Measurements from ENCODE around the gene C22orf42. TPM values are rescaled to one million over a fixed set of nuclear protein-coding genes. Genes with fewer than 3 reads are reported as not detected.

Gene C22orf42
- total RNA-seq, 1 experiment from 2014 or later: not detected

DNA sequence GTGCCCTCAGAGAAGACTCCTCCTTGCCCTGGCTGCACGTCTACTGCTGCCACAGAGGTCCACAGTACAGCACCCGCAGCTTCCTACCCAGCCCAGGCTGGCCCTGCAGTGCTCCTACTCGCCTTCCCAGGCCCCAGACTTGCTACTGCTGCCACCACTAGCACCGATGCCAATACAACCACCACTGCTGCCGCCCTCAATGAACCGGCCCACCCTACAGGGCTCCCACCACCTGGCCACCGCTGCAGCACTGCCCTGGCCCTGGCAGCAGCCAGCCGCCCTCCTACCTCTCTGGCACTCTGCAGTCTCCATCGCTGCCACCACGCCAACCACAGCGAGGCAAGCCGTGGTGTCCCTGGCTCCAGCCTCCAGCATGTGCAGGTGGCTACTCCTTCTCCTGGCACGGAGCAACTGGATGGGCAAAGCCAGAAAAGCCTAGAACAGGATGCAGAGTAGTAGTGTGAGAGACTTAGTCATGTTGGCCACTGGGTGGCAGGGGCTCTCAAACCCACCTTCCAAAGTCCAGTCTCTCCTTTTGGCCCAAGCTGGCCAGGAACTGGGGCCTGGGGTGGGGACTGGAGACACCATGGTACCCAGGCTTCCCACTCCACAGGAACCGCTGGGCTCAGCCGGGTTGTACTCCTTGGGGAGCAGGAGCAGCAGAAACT lies 39.4 kb downstream of the C22orf42 start:
- H3K9me3 ChIP-seq: no peaks in the 10 kb centered on the region
- H3K4me3 ChIP-seq: no peak overlapping the region
- DNase-seq: no peak
- no peaks in the 10 kb centered on the region for H3K27me3 ChIP-seq
- no peaks in the 10 kb centered on the region for H3K36me3 ChIP-seq

DNA sequence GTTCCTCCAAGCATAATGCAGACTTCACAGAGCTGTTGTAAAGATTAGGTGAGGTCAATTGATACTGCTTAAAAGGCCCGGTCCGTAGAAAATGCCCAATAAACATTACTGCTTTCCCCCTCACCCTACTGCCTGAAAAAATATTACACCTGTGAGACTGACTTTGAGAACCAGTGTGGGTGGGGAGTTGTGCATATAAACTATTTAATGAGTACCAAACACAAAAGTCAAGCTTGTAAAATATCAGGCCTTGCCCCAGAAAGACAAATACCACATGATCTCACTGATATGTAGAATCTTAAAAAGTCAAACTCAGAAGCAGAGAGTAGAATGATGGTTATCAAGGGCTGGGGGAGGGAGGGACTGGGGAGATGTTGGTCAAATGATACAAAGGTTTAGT lies 46.7 kb downstream of the C22orf42 start:
- Histone ChIP-seq H3K27me3 (0 out of 2 replicates have a peak, but pooled peaks cover 3% of the 10 kb centered on the region), H3K9me3 (no peaks in the 10 kb centered on the region), H3K4me3 (no peak overlapping the region), H3K36me3 (no peaks in the 10 kb centered on the region)
- DNase-seq: no peak

GRCh38 chr22:32106930-32107329 lies 52.2 kb downstream of the C22orf42 start:
- DNase-seq: no peak
- Histone ChIP-seq H3K4me3 (no peak overlapping the region), H3K9me3 (no peaks in the 10 kb centered on the region), H3K36me3 (no peaks in the 10 kb centered on the region), H3K27me3 (peaks cover 5% of the 10 kb centered on the region; the same call in 1 of the 2 replicates)

DNA sequence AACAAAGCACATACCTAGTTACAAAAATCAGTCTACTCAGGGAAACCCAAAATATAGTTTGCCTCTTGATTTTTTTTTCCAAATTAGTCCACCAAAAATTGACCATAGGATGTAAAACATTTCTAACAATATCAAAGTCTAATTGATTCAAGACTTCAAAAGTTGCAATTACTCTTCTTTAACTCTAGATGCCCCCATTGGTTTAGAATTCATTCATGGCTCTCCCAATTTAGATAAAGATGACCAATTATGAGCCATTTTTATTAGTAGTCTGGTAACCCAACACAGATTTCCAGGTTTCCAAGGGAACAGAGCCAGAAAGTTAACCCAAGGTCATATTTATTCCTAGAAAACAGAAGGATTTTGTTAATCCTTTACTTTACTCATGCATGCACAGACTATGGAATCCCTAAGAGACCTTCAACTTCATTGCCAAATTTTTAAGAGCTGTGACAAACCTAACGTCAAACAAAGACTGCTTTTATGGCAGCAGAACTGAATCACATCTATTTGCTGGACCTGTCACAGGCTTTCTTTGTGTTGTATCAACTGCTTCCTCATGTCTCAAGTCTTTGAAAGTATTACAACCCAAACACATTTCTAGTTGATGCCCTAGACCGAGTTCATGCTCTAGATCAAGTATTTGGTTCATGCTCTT lies 55.3 kb downstream of the C22orf42 start:
- Histone ChIP-seq H3K27me3 (peaks cover 11% of the 10 kb centered on the region), H3K36me3 (no peaks in the 10 kb centered on the region), H3K9me3 (no peaks in the 10 kb centered on the region), H3K4me3 (no peak overlapping the region)
- DNase-seq: no peak

GRCh38 chr22:32100711-32101110 lies 58.4 kb downstream of the C22orf42 start:
- no peak for DNase-seq
- Histone ChIP-seq H3K27me3 (peaks cover 15% of the 10 kb centered on the region), H3K4me3 (no peak overlapping the region), H3K9me3 (no peaks in the 10 kb centered on the region), H3K36me3 (no peaks in the 10 kb centered on the region)

Other genes starting within 250 kb of the C22orf42 start
- 92.2 and 125 TPM in 2 replicates for gene YWHAH, start 214.8 kb downstream of the C22orf42 start, total RNA-seq (2014; rRNA removed; shearing (Covaris generic); ENCODE audit: low replicate concordance)
- gene SLC5A1, start 116.0 kb downstream of the C22orf42 start, total RNA-seq (2014; rRNA removed; shearing (Covaris generic); ENCODE audit: low replicate concordance): not detected in 2 replicates
- not detected in 2 replicates for gene RFPL2, start 45.8 kb upstream of the C22orf42 start, total RNA-seq (2014; rRNA removed; shearing (Covaris generic); ENCODE audit: low replicate concordance)
- not detected in 2 replicates for gene SLC5A4, start 96.0 kb upstream of the C22orf42 start, total RNA-seq (2014; rRNA removed; shearing (Covaris generic); ENCODE audit: low replicate concordance)
- gene RFPL3, start 198.6 kb upstream of the C22orf42 start, total RNA-seq (2014; rRNA removed; shearing (Covaris generic); ENCODE audit: low replicate concordance): not detected in 2 replicates

Data from MG63 (cell line).